Epithelial cell of prostate (primary cell): ENCODE data around the gene SV2C.

ENCODE experiments used
- DNase-seq: peaks from one replicate; pipeline ENCODE4 v3.0.0-alpha.2; 2011; ENCODE audit warnings: low read depth, low spot score
- H3K27ac ChIP-seq: fragments of 450-650 bp; 2 replicates; pipeline ENCODE4 v1.5.1; 2017; ENCODE audit warnings: mild to moderate bottlenecking

SV2C gene

GRCh38 chr5:76194340-76194739, 111.2 kb downstream of the SV2C start:
- DNase-seq = no peak
- H3K27ac ChIP-seq = no peak overlapping the region

- no peak for DNase-seq
- H3K27ac ChIP-seq = no peak overlapping the region
Measured at GRCh38 chr5:76196457-76196856, 113.3 kb downstream of the SV2C start.

- no peak for DNase-seq
Measured at GRCh38 chr5:76196886-76197489, 113.8 kb downstream of the SV2C start.

GRCh38 chr5:76197726-76198125, 114.5 kb downstream of the SV2C start:
- H3K27ac ChIP-seq = no peak overlapping the region
- no peak for DNase-seq

More at GRCh38 chr5:76196886-76197489, 113.8 kb downstream of the SV2C start:
- no peak overlapping the region for H3K27ac ChIP-seq

- DNase-seq = no peak
- H3K27ac ChIP-seq = no peak overlapping the region
Measured at GRCh38 chr5:76199336-76200318, 116.4 kb downstream of the SV2C start.

- DNase-seq = no peak
- H3K27ac ChIP-seq = no peak overlapping the region
Measured at GRCh38 chr5:76202182-76202581, 119.0 kb downstream of the SV2C start.

GRCh38 chr5:76204191-76204590, 121.0 kb downstream of the SV2C start:
- no peak overlapping the region for H3K27ac ChIP-seq
- no peak for DNase-seq

GRCh38 chr5:76204713-76205112, 121.5 kb downstream of the SV2C start:
- DNase-seq = peak; percentile 69
- no peak overlapping the region for H3K27ac ChIP-seq

GRCh38 chr5:76207120-76207519, 123.9 kb downstream of the SV2C start:
- no peak for DNase-seq
- no peak overlapping the region for H3K27ac ChIP-seq

- no peak for DNase-seq
- no peak overlapping the region for H3K27ac ChIP-seq
Measured at GRCh38 chr5:76209297-76209696, 126.1 kb downstream of the SV2C start.

- no peak overlapping the region for H3K27ac ChIP-seq
- no peak for DNase-seq
Measured at GRCh38 chr5:76210946-76211345, 127.8 kb downstream of the SV2C start.

- DNase-seq = no peak
Measured at GRCh38 chr5:76213858-76214257, 130.7 kb downstream of the SV2C start.

GRCh38 chr5:76216748-76217147, 133.6 kb downstream of the SV2C start:
- H3K27ac ChIP-seq = no peak overlapping the region
- DNase-seq = no peak

More at GRCh38 chr5:76213858-76214257, 130.7 kb downstream of the SV2C start:
- no peak overlapping the region for H3K27ac ChIP-seq

GRCh38 chr5:76219636-76220035, 136.5 kb downstream of the SV2C start:
- DNase-seq = no peak
- no peak overlapping the region for H3K27ac ChIP-seq

GRCh38 chr5:76221311-76221710, 138.1 kb downstream of the SV2C start:
- H3K27ac ChIP-seq = no peak overlapping the region
- DNase-seq = no peak

GRCh38 chr5:76222318-76222717, 139.1 kb downstream of the SV2C start:
- H3K27ac ChIP-seq = no peak overlapping the region

GRCh38 chr5:76223696-76224095, 140.5 kb downstream of the SV2C start:
- H3K27ac ChIP-seq = no peak overlapping the region
- DNase-seq = no peak

More at GRCh38 chr5:76222318-76222717, 139.1 kb downstream of the SV2C start:
- no peak for DNase-seq

- no peak for DNase-seq
- no peak overlapping the region for H3K27ac ChIP-seq
Measured at GRCh38 chr5:76224898-76225297, 141.7 kb downstream of the SV2C start.

- no peak overlapping the region for H3K27ac ChIP-seq
- DNase-seq = no peak
Measured at GRCh38 chr5:76225336-76225735, 142.2 kb downstream of the SV2C start.

- no peak overlapping the region for H3K27ac ChIP-seq
- no peak for DNase-seq
Measured at GRCh38 chr5:76229900-76230299, 146.7 kb downstream of the SV2C start.

- H3K27ac ChIP-seq = no peak overlapping the region
- DNase-seq = no peak
Measured at GRCh38 chr5:76230711-76231285, 147.6 kb downstream of the SV2C start.
